HEK293 (cell line): ENCODE data around the gene THSD4.
A peak's percentile ranks its signal among the peaks of the same experiment; 100 is the strongest.

ENCODE experiments used
- CTCF ChIA-PET: fragments of 350-600 bp; formaldehyde crosslinking; extraction: SDS; loops from one replicate; lab custom pipeline; 2021; ENCODE audit warnings: antibody characterized with exemption; lab: Yijun Ruan, JAX
- POLR2A ChIA-PET: fragments of 300-600 bp; formaldehyde crosslinking; extraction: SDS; loops from one replicate; lab custom pipeline; 2020; ENCODE audit warnings: antibody characterized with exemption, inconsistent platforms; lab: Yijun Ruan, JAX
- H3K27ac ChIP-seq: fragments of 200-500 bp; sonication (Bioruptor generic); 2 replicates; pipeline ENCODE4 v1.5.1; 2014; ENCODE audit warnings: low read depth, low read length, control low read depth, inconsistent platforms; ENCODE audit errors: extremely low read depth
- H3K36me3 ChIP-seq, 2 experiments: fragments of 200-500 bp in 1 of 2; sonication (Bioruptor generic) in 1 of 2; 1 replicate in 1 of 2; 2 replicates in 1 of 2; pipeline ENCODE4 v1.5.1; 2014 to 2017; ENCODE audit warnings: inconsistent platforms in 2 of 2, low read length in 2 of 2; ENCODE audit not compliant: control insufficient read depth in 2 of 2, insufficient read depth in 1 of 2
- H3K4me1 ChIP-seq: fragments of 200-500 bp; sonication (Bioruptor generic); 2 replicates; pipeline ENCODE4 v1.5.1; 2014; ENCODE audit warnings: mild to moderate bottlenecking, low read length, inconsistent platforms; ENCODE audit not compliant: control insufficient read depth, insufficient read depth
- H3K4me3 ChIP-seq: 2 replicates; pipeline ENCODE4 v1.5.1; 2011; ENCODE audit warnings: low read depth, mild to moderate bottlenecking, control low read depth, low read length, moderate library complexity
- H3K9me3 ChIP-seq: fragments of 200-500 bp; sonication (Bioruptor generic); 2 replicates; pipeline ENCODE4 v1.5.1; 2014; ENCODE audit warnings: low read depth, low read length, inconsistent platforms; ENCODE audit not compliant: control insufficient read depth, insufficient read depth
- KLF8 ChIP-seq: fragments of 450-650 bp; formaldehyde crosslinking; IDR thresholded peaks from 2 replicates; pipeline ENCODE4 v1.5.1; 2016; ENCODE audit warnings: missing biosample characterization, missing genetic modification characterization
- ZBTB1 ChIP-seq: fragments of 450-650 bp; formaldehyde crosslinking; IDR thresholded peaks from 2 replicates; pipeline ENCODE4 v1.5.1; 2016; ENCODE audit warnings: missing biosample characterization, missing genetic modification characterization
- ZBTB48 ChIP-seq: fragments of 450-650 bp; formaldehyde crosslinking; IDR thresholded peaks from 2 replicates; pipeline ENCODE4 v1.5.1; 2016; ENCODE audit warnings: missing biosample characterization, missing genetic modification characterization
- ZFP3 ChIP-seq: fragments of 450-650 bp; formaldehyde crosslinking; IDR thresholded peaks from 2 replicates; pipeline ENCODE4 v1.5.1; 2016; ENCODE audit warnings: low read depth, missing biosample characterization, missing genetic modification characterization
- ZFP69B ChIP-seq: fragments of 450-650 bp; formaldehyde crosslinking; IDR thresholded peaks from 2 replicates; pipeline ENCODE4 v1.5.1; 2016; ENCODE audit warnings: missing biosample characterization, missing genetic modification characterization
- ZNF121 ChIP-seq: fragments of 450-650 bp; formaldehyde crosslinking; IDR thresholded peaks from 2 replicates; pipeline ENCODE4 v1.5.1; 2016; ENCODE audit warnings: missing biosample characterization, missing genetic modification characterization
- ZNF133 ChIP-seq: fragments of 450-650 bp; formaldehyde crosslinking; IDR thresholded peaks from 2 replicates; pipeline ENCODE4 v1.5.1; 2016; ENCODE audit warnings: missing biosample characterization, missing genetic modification characterization
- ZNF140 ChIP-seq: fragments of 450-650 bp; formaldehyde crosslinking; IDR thresholded peaks from 2 replicates; pipeline ENCODE4 v1.5.1; 2016; ENCODE audit warnings: missing biosample characterization, missing genetic modification characterization
- ZNF184 ChIP-seq: fragments of 450-650 bp; IDR thresholded peaks from 2 replicates; pipeline ENCODE4 v1.5.1; 2018; ENCODE audit warnings: missing biosample characterization, mild to moderate bottlenecking, missing genetic modification characterization
- ZNF214 ChIP-seq: fragments of 450-650 bp; formaldehyde crosslinking; IDR thresholded peaks from 2 replicates; pipeline ENCODE4 v1.5.1; 2017; ENCODE audit warnings: missing biosample characterization, mild to moderate bottlenecking, missing genetic modification characterization, borderline replicate concordance
- ZNF266 ChIP-seq: fragments of 450-650 bp; formaldehyde crosslinking; IDR thresholded peaks from 2 replicates; pipeline ENCODE4 v1.5.1; 2016; ENCODE audit warnings: missing biosample characterization, missing genetic modification characterization, low read depth
- ZNF341 ChIP-seq: fragments of 450-650 bp; formaldehyde crosslinking; IDR thresholded peaks from 2 replicates; pipeline ENCODE4; 2016; ENCODE audit warnings: low read depth, missing biosample characterization, missing genetic modification characterization
- ZNF394 ChIP-seq: fragments of 450-650 bp; formaldehyde crosslinking; IDR thresholded peaks from 2 replicates; pipeline ENCODE4 v1.5.1; 2016; ENCODE audit warnings: missing biosample characterization, missing genetic modification characterization, mild to moderate bottlenecking, moderate library complexity, borderline replicate concordance
- ZNF501 ChIP-seq: fragments of 450-650 bp; formaldehyde crosslinking; IDR thresholded peaks from 2 replicates; pipeline ENCODE4 v1.5.1; 2016; ENCODE audit warnings: missing biosample characterization, missing genetic modification characterization
- ZNF510 ChIP-seq: fragments of 450-650 bp; formaldehyde crosslinking; IDR thresholded peaks from 2 replicates; pipeline ENCODE4 v1.5.1; 2018; ENCODE audit warnings: mild to moderate bottlenecking, missing genetic modification characterization, missing biosample characterization; ENCODE audit not compliant: insufficient replicate concordance
- ZNF585B ChIP-seq: fragments of 450-650 bp; formaldehyde crosslinking; IDR thresholded peaks from 2 replicates; pipeline ENCODE4 v1.5.1; 2016; ENCODE audit warnings: missing biosample characterization, missing genetic modification characterization
- ZNF596 ChIP-seq: fragments of 450-650 bp; IDR thresholded peaks from 2 replicates; pipeline ENCODE4 v1.5.0; 2018; ENCODE audit warnings: missing biosample characterization, mild to moderate bottlenecking, missing genetic modification characterization, moderate library complexity
- ZNF658 ChIP-seq: fragments of 450-650 bp; formaldehyde crosslinking; IDR thresholded peaks from 2 replicates; pipeline ENCODE4; 2016; ENCODE audit warnings: missing biosample characterization, missing genetic modification characterization
- ZNF843 ChIP-seq: fragments of 450-650 bp; formaldehyde crosslinking; IDR thresholded peaks from 2 replicates; pipeline ENCODE4 v1.5.1; 2016; ENCODE audit warnings: missing biosample characterization, missing genetic modification characterization
- TF ChIP-seq, protein P1 (sequence below): fragments of 450-650 bp; formaldehyde crosslinking; IDR thresholded peaks from 2 replicates; pipeline ENCODE4 v1.5.1; 2017; ENCODE audit warnings: missing biosample characterization, missing genetic modification characterization
- TF ChIP-seq, protein P2 (sequence below): sonication (generic); formaldehyde crosslinking; IDR thresholded peaks from 2 replicates; pipeline ENCODE4 v1.8.1; 2022; ENCODE audit warnings: mild to moderate bottlenecking, moderate library complexity, missing genetic modification reagents
- TF ChIP-seq, protein P3 (sequence below): fragments of 450-650 bp; formaldehyde crosslinking; IDR thresholded peaks from 2 replicates; pipeline ENCODE4 v1.5.1; 2017; ENCODE audit warnings: missing biosample characterization, mild to moderate bottlenecking, missing genetic modification characterization, moderate library complexity
- TF ChIP-seq, protein P4 (sequence below): fragments of 450-650 bp; formaldehyde crosslinking; IDR thresholded peaks from 2 replicates; pipeline ENCODE4 v1.5.1; 2016; ENCODE audit warnings: missing biosample characterization, missing genetic modification characterization, borderline replicate concordance
- TF ChIP-seq, protein P5 (sequence below): fragments of 450-650 bp; formaldehyde crosslinking; IDR thresholded peaks from 2 replicates; pipeline ENCODE4 v1.5.1; 2017; ENCODE audit warnings: missing biosample characterization, missing genetic modification characterization

Gene THSD4

DNA sequence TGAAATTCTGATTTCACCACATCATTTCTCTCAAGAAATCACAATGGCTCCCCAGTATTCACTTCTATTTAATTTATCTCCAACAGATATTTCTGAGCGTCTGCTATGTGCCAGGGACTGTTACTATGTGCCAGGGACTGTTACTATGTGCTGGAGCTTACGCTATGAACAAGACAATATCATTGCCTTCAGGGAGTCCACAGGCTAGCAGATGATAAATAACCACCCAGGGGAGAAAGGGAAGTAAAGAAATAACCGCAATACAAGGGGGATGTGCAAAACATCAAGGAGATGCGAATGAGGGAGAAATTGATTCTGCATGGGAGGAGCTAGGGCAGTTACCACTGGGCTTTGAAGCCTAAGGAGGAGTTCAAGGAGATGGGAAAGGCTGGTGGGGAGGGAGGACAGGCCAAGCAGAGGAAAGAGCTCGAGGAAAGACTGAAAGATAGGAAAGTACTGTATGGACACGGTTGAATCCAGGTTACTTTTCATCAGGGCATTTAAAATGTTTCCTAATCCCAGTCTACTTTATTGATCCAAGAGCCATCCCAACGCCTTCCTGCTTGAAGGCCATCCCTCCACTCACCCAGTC, 2.5 kb downstream of the THSD4 start (continued):
- TF ChIP-seq, protein P1, sequence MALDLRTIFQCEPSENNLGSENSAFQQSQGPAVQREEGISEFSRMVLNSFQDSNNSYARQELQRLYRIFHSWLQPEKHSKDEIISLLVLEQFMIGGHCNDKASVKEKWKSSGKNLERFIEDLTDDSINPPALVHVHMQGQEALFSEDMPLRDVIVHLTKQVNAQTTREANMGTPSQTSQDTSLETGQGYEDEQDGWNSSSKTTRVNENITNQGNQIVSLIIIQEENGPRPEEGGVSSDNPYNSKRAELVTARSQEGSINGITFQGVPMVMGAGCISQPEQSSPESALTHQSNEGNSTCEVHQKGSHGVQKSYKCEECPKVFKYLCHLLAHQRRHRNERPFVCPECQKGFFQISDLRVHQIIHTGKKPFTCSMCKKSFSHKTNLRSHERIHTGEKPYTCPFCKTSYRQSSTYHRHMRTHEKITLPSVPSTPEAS, result no peak
- TF ChIP-seq ZNF394 (tag by site-specific recombination), result no peak
- TF ChIP-seq, protein P2, sequence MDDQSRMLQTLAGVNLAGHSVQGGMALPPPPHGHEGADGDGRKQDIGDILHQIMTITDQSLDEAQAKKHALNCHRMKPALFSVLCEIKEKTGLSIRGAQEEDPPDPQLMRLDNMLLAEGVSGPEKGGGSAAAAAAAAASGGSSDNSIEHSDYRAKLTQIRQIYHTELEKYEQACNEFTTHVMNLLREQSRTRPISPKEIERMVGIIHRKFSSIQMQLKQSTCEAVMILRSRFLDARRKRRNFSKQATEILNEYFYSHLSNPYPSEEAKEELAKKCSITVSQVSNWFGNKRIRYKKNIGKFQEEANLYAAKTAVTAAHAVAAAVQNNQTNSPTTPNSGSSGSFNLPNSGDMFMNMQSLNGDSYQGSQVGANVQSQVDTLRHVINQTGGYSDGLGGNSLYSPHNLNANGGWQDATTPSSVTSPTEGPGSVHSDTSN (CRISPR knock-in tag), result no peak
- no peak for TF ChIP-seq ZNF658 (tag by site-specific recombination)
- no peak for TF ChIP-seq ZNF501 (tag by site-specific recombination)
- no peak for TF ChIP-seq ZNF585B (tag by site-specific recombination)
- TF ChIP-seq ZNF596 (tag by site-specific recombination), result no peak
- TF ChIP-seq ZFP3, result peak; percentile 91
- no peak for TF ChIP-seq ZNF133
- TF ChIP-seq ZBTB1, result no peak
- TF ChIP-seq ZFP69B (tag by site-specific recombination), result no peak

DNA sequence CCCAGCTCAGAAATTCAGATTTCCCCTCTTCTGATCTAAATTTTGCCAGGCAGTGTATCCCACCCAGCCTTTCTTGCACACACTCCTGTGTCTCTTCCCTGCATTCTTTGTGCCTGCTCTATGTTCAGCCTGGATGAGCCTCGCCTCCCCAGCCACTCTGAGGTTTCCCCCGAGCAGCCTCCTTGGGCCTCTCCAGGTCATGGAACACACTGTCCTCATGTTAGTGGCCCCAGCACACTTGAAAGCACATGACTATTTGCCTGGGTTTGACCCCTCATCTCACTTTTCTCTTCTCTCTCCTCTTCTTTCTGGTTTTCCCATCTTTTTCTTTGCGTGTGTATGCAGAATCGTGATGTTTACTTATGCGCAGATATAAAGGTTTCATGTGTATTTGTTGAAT, 3.1 kb downstream of the THSD4 start:
- H3K4me3 ChIP-seq, result no peak overlapping the region
- no peaks in the 10 kb centered on the region for H3K9me3 ChIP-seq
- CTCF ChIA-PET, result interaction anchor here (0.5 to 1.0 kb wide), 2 partner anchors 9 to 453 kb away, joined by 3 to 4 read pairs; no protein-coding TSS in a partner anchor
- H3K36me3 ChIP-seq, result no peaks in the 10 kb centered on the region
- TF ChIP-seq, protein P3, sequence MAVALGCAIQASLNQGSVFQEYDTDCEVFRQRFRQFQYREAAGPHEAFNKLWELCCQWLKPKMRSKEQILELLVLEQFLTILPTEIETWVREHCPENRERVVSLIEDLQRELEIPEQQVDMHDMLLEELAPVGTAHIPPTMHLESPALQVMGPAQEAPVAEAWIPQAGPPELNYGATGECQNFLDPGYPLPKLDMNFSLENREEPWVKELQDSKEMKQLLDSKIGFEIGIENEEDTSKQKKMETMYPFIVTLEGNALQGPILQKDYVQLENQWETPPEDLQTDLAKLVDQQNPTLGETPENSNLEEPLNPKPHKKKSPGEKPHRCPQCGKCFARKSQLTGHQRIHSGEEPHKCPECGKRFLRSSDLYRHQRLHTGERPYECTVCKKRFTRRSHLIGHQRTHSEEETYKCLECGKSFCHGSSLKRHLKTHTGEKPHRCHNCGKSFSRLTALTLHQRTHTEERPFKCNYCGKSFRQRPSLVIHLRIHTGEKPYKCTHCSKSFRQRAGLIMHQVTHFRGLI (tag by site-specific recombination), result no peak
- TF ChIP-seq ZNF214, result no peak
- no peak for TF ChIP-seq ZNF121 (tag by site-specific recombination)
- TF ChIP-seq ZNF341, result no peak
- no peak for TF ChIP-seq KLF8 (tag by site-specific recombination)
- TF ChIP-seq ZNF140 (tag by site-specific recombination), result no peak
- TF ChIP-seq ZNF510 (tag by site-specific recombination), result no peak
- TF ChIP-seq, protein P4, sequence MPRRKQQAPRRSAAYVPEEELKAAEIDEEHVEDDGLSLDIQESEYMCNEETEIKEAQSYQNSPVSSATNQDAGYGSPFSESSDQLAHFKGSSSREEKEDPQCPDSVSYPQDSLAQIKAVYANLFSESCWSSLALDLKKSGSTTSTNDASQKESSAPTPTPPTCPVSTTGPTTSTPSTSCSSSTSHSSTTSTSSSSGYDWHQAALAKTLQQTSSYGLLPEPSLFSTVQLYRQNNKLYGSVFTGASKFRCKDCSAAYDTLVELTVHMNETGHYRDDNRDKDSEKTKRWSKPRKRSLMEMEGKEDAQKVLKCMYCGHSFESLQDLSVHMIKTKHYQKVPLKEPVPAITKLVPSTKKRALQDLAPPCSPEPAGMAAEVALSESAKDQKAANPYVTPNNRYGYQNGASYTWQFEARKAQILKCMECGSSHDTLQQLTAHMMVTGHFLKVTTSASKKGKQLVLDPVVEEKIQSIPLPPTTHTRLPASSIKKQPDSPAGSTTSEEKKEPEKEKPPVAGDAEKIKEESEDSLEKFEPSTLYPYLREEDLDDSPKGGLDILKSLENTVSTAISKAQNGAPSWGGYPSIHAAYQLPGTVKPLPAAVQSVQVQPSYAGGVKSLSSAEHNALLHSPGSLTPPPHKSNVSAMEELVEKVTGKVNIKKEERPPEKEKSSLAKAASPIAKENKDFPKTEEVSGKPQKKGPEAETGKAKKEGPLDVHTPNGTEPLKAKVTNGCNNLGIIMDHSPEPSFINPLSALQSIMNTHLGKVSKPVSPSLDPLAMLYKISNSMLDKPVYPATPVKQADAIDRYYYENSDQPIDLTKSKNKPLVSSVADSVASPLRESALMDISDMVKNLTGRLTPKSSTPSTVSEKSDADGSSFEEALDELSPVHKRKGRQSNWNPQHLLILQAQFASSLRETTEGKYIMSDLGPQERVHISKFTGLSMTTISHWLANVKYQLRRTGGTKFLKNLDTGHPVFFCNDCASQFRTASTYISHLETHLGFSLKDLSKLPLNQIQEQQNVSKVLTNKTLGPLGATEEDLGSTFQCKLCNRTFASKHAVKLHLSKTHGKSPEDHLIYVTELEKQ, result no peak
- no peak for TF ChIP-seq ZNF184 (tag by site-specific recombination)
- TF ChIP-seq ZNF843, result no peak
- TF ChIP-seq ZBTB48, result no peak
- TF ChIP-seq, protein P5, sequence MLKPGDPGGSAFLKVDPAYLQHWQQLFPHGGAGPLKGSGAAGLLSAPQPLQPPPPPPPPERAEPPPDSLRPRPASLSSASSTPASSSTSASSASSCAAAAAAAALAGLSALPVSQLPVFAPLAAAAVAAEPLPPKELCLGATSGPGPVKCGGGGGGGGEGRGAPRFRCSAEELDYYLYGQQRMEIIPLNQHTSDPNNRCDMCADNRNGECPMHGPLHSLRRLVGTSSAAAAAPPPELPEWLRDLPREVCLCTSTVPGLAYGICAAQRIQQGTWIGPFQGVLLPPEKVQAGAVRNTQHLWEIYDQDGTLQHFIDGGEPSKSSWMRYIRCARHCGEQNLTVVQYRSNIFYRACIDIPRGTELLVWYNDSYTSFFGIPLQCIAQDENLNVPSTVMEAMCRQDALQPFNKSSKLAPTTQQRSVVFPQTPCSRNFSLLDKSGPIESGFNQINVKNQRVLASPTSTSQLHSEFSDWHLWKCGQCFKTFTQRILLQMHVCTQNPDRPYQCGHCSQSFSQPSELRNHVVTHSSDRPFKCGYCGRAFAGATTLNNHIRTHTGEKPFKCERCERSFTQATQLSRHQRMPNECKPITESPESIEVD (tag by site-specific recombination), result no peak
- TF ChIP-seq ZNF266, result no peak
- POLR2A ChIA-PET, result no interaction called here
- no peak overlapping the region for H3K27ac ChIP-seq
- H3K4me1 ChIP-seq, result peaks cover 5% of the 10 kb centered on the region; the same call in 1 of the 2 replicates
